Measurements from ENCODE around the gene TRIM6. TPM values are rescaled to one million over a fixed set of nuclear protein-coding genes. Genes with fewer than 3 reads are reported as not detected.
A peak's percentile ranks its signal among the peaks of the same experiment; 100 is the strongest.

The TRIM6 gene, protein sequence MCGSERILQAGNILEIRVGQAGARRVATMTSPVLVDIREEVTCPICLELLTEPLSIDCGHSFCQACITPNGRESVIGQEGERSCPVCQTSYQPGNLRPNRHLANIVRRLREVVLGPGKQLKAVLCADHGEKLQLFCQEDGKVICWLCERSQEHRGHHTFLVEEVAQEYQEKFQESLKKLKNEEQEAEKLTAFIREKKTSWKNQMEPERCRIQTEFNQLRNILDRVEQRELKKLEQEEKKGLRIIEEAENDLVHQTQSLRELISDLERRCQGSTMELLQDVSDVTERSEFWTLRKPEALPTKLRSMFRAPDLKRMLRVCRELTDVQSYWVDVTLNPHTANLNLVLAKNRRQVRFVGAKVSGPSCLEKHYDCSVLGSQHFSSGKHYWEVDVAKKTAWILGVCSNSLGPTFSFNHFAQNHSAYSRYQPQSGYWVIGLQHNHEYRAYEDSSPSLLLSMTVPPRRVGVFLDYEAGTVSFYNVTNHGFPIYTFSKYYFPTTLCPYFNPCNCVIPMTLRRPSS
- total RNA-seq (2021), result 0.13 and 0.52 TPM in 2 replicates
- percentile 17 among the genes with signal in this experiment for Bru-seq, nascent RNA
- percentile 36 among the genes with signal in this experiment for BruChase-seq, experiment 1, labeled RNA remaining after a 2-hour chase
- percentile 36 among the genes with signal in this experiment for BruChase-seq, experiment 2, labeled RNA remaining after a 6-hour chase
- long read RNA-seq, partial matches to known transcripts, result 0 of 2 reads
- long read RNA-seq, other reads (novel, unspliced or antisense), result 1 of 2 reads

DNA sequence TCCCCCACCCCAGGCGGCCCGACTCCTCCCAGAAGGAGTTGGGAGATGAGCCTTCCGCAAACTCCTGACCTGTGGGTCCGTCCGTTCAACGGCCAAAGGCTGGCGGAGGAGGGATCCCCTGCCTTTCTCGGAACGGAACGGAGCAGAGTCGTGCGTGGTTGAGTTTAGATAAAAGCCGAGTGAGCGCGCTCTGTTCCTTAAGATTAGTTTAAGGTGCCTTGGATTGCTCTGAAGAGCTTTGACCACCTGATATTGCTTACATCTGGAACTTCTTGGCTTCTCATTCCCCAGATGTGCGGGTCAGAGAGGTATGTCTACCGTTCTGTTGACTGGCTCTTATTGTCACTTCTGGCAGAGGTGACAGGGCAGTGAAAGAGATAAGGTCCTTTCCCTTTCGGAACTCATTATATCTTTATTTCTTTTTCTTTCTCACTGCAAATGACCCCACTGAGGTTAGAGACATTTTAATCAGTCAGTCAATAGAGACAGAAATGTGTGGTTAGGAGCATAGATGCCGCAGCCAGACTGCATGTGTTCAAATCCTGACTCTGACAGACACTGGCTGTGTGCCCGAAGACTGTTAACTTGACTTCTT is at the start of gene TRIM6:
Gene TRIM6, plus strand, starts transcription at position 31 of the 595 bp plus-strand sequence. Its CDS starts 261 bp downstream, at position 292.
- BruUV-seq (replicated peaks), result no TSS peak
- intact Hi-C loops (cut with micrococcal nuclease; ENCODE audit: unreplicated experiment), result no loop called here
- Histone ChIP-seq H3K4me1 (ENCODE audit: insufficient read depth, low read length, poor library complexity, severe bottlenecking) (peaks cover 3% of the 10 kb centered on the region), H3K36me3 (ENCODE audit: insufficient read depth, low read length, poor library complexity, severe bottlenecking) (no peaks in the 10 kb centered on the region), H3K27me3 (replicated peaks; ENCODE audit: insufficient read depth, low read depth, low read length, poor library complexity) (no peaks in the 10 kb centered on the region), H3K27ac (ENCODE audit: low read depth, low read length, poor library complexity, severe bottlenecking) (no peak within 1 kb of the TSS), H3K9me3 (ENCODE audit: low read depth, low read length, poor library complexity, severe bottlenecking) (no peaks in the 10 kb centered on the region), H3K4me3 (ENCODE audit: low read depth, low read length, poor library complexity, severe bottlenecking) (peak within 1 kb of the TSS; percentile 39)
- ChIA-PET POLR2A (ENCODE audit: low non-redundant PET) (no interaction called here), CTCF (no interaction called here)
- TF ChIP-seq EZH2 (IDR thresholded peaks at IDR 0.05; ENCODE audit: borderline replicate concordance, low read depth, low read length, poor library complexity, severe bottlenecking) (no peak), CTCF (conservative IDR thresholded peaks at IDR 0.05; ENCODE audit: low read depth, low read length) (no peak)
- no peak for DNase-seq (ENCODE audit: low spot score)

DNA sequence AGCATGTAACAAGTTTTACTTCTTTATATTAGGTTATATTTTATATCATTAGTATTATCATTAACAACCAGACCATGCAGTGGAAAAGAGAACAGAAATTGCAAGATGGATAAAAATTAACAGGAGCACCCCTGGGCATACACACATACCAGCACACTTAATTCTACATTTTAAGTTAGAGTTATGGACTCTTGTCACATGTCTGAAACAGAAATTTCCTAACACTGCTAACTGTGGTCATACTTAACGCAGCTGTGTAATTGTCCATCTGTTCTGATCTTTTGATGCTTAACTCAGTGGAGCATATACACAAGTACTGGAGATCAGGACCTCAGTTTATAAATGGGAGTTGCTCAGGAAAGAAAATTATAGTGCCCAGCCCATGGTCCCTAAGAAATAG is 48.5 kb upstream of the TRIM6 start:
- Histone ChIP-seq H3K36me3 (ENCODE audit: insufficient read depth, low read length, poor library complexity, severe bottlenecking) (no peaks in the 10 kb centered on the region), H3K27ac (ENCODE audit: low read depth, low read length, poor library complexity, severe bottlenecking) (no peak overlapping the region), H3K9me3 (ENCODE audit: low read depth, low read length, poor library complexity, severe bottlenecking) (no peaks in the 10 kb centered on the region), H3K4me1 (ENCODE audit: insufficient read depth, low read length, poor library complexity, severe bottlenecking) (no peaks in the 10 kb centered on the region), H3K4me3 (ENCODE audit: low read depth, low read length, poor library complexity, severe bottlenecking) (no peak overlapping the region), H3K27me3 (replicated peaks; ENCODE audit: insufficient read depth, low read depth, low read length, poor library complexity) (no peaks in the 10 kb centered on the region)
- intact Hi-C loops (cut with micrococcal nuclease; ENCODE audit: unreplicated experiment), result no loop called here
- ChIA-PET CTCF (no interaction called here), POLR2A (ENCODE audit: low non-redundant PET) (no interaction called here)
- DNase-seq (ENCODE audit: low spot score), result no peak
- TF ChIP-seq EZH2 (IDR thresholded peaks at IDR 0.05; ENCODE audit: borderline replicate concordance, low read depth, low read length, poor library complexity, severe bottlenecking) (no peak), CTCF (conservative IDR thresholded peaks at IDR 0.05; ENCODE audit: low read depth, low read length) (no peak)
- BruUV-seq (replicated peaks), result no TSS peak

DNA sequence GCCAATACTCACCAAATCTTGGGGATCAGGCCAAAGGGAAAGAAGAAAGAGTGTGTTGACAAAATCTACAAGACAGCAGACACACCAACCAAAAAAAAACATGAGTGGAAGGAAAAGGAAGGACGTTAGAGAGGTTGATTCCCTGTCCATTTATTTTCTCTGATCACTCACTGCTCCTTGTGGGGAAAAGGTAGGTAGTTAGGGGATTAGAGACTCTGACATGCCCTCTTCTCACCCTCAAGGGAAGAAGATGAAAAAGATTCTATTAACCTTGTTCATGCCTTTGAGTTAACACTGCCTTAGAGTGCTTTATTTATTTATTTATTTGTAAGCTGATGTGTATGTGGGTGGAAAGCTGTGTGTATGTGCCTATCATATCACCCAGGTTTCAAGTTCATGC is 48.0 kb upstream of the TRIM6 start, which contains the start of gene OR52H1:
Gene OR52H1, minus strand, starts transcription at position 101 of the 400 bp plus-strand sequence. CDS start 3,035 bp downstream, outside the sequence.
- H3K36me3 ChIP-seq (ENCODE audit: insufficient read depth, low read length, poor library complexity, severe bottlenecking), result no peaks in the 10 kb centered on the region
- BruUV-seq (replicated peaks), result no TSS peak
- no peaks in the 10 kb centered on the region for H3K9me3 ChIP-seq (ENCODE audit: low read depth, low read length, poor library complexity, severe bottlenecking)
- no peak for TF ChIP-seq EZH2 (IDR thresholded peaks at IDR 0.05; ENCODE audit: borderline replicate concordance, low read depth, low read length, poor library complexity, severe bottlenecking)
- TF ChIP-seq CTCF (conservative IDR thresholded peaks at IDR 0.05; ENCODE audit: low read depth, low read length), result no peak
- H3K27me3 ChIP-seq (replicated peaks; ENCODE audit: insufficient read depth, low read depth, low read length, poor library complexity), result no peaks in the 10 kb centered on the region
- intact Hi-C loops (cut with micrococcal nuclease; ENCODE audit: unreplicated experiment), result no loop called here
- ChIA-PET POLR2A (ENCODE audit: low non-redundant PET) (no interaction called here), CTCF (no interaction called here)
- DNase-seq (ENCODE audit: low spot score), result no peak
- no peak within 1 kb of the TSS for H3K27ac ChIP-seq (ENCODE audit: low read depth, low read length, poor library complexity, severe bottlenecking)
- no peaks in the 10 kb centered on the region for H3K4me1 ChIP-seq (ENCODE audit: insufficient read depth, low read length, poor library complexity, severe bottlenecking)
- H3K4me3 ChIP-seq (ENCODE audit: low read depth, low read length, poor library complexity, severe bottlenecking), result no peak within 1 kb of the TSS

Data from A673 (cell line).